IMR-90 (cell line): ENCODE data around the gene GPX4. TPM values are rescaled to one million over a fixed set of nuclear protein-coding genes. Genes with fewer than 3 reads are reported as not detected.

Source experiments
- ATAC-seq: fragments of 200-7000 bp; cut with Tn5 transposase; 2 replicates; pipeline ENCODE4 v1.9.1; 2020; ENCODE audit warnings: low read depth, mild to moderate bottlenecking, moderate library complexity
- BruUV-seq: library from RNA; stranded (reverse); fragments of 400-500 nt; replicated peaks from 2 replicates; lab custom pipeline; 2021; lab: Mats Ljungman, UMichigan
- CTCF ChIA-PET: fragments of 300-600 bp; formaldehyde crosslinking; extraction: SDS; loops from one replicate; lab custom pipeline; 2021; ENCODE audit warnings: antibody characterized with exemption; lab: Yijun Ruan, JAX
- POLR2A ChIA-PET: fragments of 300-600 bp; sonication (Branson Sonifier 250); formaldehyde crosslinking; loops from one replicate; lab custom pipeline; 2022; ENCODE audit warnings: antibody characterized with exemption; ENCODE audit not compliant: unreplicated experiment; lab: Charles Lee
- DNase-seq: peaks from one replicate; pipeline ENCODE4 v3.0.0; 2013
- H2AFZ ChIP-seq: replicated peaks from 2 replicates; pipeline ENCODE3; 2013; ENCODE audit warnings: low read length, mild to moderate bottlenecking; ENCODE audit not compliant: poor library complexity
- H2AK5ac ChIP-seq: 2 replicates; pipeline ENCODE4 v1.6.1; 2013; ENCODE audit warnings: low read depth, low read length, inconsistent platforms
- H2AK9ac ChIP-seq: replicated peaks from 2 replicates; pipeline ENCODE3; 2013; ENCODE audit warnings: mild to moderate bottlenecking, low read depth, low read length, moderate library complexity; ENCODE audit not compliant: poor library complexity
- H2BK120ac ChIP-seq: 2 replicates; pipeline ENCODE4 v1.6.1; 2013; ENCODE audit warnings: low read depth, low read length, inconsistent platforms
- H2BK15ac ChIP-seq: 3 replicates; pipeline ENCODE4 v1.6.1; 2013; ENCODE audit warnings: low read depth, low read length, inconsistent platforms
- H2BK20ac ChIP-seq: 2 replicates; pipeline ENCODE4 v1.6.1; 2013; ENCODE audit warnings: low read depth, mild to moderate bottlenecking, inconsistent platforms, low read length, moderate library complexity
- H2BK5ac ChIP-seq: 2 replicates; pipeline ENCODE4 v1.6.1; 2013; ENCODE audit warnings: mild to moderate bottlenecking, low read depth, low read length, inconsistent platforms; ENCODE audit not compliant: poor library complexity, severe bottlenecking
- H3K14ac ChIP-seq: replicated peaks from 2 replicates; pipeline ENCODE4 v1.6.1; 2013; ENCODE audit warnings: low read depth, low read length, inconsistent platforms
- H3K18ac ChIP-seq: 2 replicates; pipeline ENCODE4 v1.6.1; 2013; ENCODE audit warnings: low read depth, low read length, control low read depth
- H3K23ac ChIP-seq: 2 replicates; pipeline ENCODE4 v1.6.1; 2013; ENCODE audit warnings: low read depth, low read length, inconsistent platforms
- H3K27ac ChIP-seq: 2 replicates; pipeline ENCODE4 v1.5.1; 2013; ENCODE audit warnings: mild to moderate bottlenecking, control low read depth, low read length; ENCODE audit not compliant: insufficient read depth
- H3K27me3 ChIP-seq: 2 replicates; pipeline ENCODE4 v1.6.1; 2013; ENCODE audit warnings: low read length; ENCODE audit not compliant: control insufficient read depth, insufficient read depth
- H3K36me3 ChIP-seq: 2 replicates; pipeline ENCODE4 v1.6.1; 2013; ENCODE audit warnings: low read length, mixed read lengths; ENCODE audit not compliant: control insufficient read depth, insufficient read depth
- H3K4ac ChIP-seq: 2 replicates; pipeline ENCODE4 v1.6.1; 2013; ENCODE audit warnings: low read depth, low read length, inconsistent platforms
- H3K4me1 ChIP-seq: 2 replicates; pipeline ENCODE4 v1.6.1; 2013; ENCODE audit warnings: low read length, mixed read lengths; ENCODE audit not compliant: control insufficient read depth, insufficient read depth
- H3K4me2 ChIP-seq: 2 replicates; pipeline ENCODE4 v1.6.1; 2013; ENCODE audit warnings: low read depth, mild to moderate bottlenecking, control low read depth, low read length, moderate library complexity
- H3K4me3 ChIP-seq: 2 replicates; pipeline ENCODE4 v1.5.1; 2013; ENCODE audit warnings: low read depth, mild to moderate bottlenecking, control low read depth, low read length, moderate library complexity; ENCODE audit not compliant: insufficient read depth
- H3K56ac ChIP-seq: 2 replicates; pipeline ENCODE4 v1.6.1; 2013; ENCODE audit warnings: low read length, inconsistent platforms; ENCODE audit not compliant: insufficient read depth; ENCODE audit errors: extremely low read depth
- H3K79me1 ChIP-seq, 2 experiments: 2 replicates each; pipeline ENCODE4 v1.6.1; 2013; ENCODE audit warnings: low read length in 2 of 2, inconsistent platforms in 1 of 2, low read depth in 1 of 2
- H3K9ac ChIP-seq: 2 replicates; pipeline ENCODE4 v1.6.1; 2013; ENCODE audit warnings: low read depth, low read length, control low read depth
- H3K9me1 ChIP-seq: 2 replicates; pipeline ENCODE4 v1.6.1; 2013; ENCODE audit warnings: low read length, inconsistent platforms; ENCODE audit not compliant: insufficient read depth
- H3K9me3 ChIP-seq: 2 replicates; pipeline ENCODE4 v1.6.1; 2013; ENCODE audit warnings: low read length; ENCODE audit not compliant: control insufficient read depth, insufficient read depth
- H4K20me1 ChIP-seq: 2 replicates; pipeline ENCODE4 v1.6.1; 2013; ENCODE audit warnings: low read length, inconsistent platforms; ENCODE audit not compliant: insufficient read depth
- H4K5ac ChIP-seq: 2 replicates; pipeline ENCODE4 v1.6.1; 2013; ENCODE audit warnings: mild to moderate bottlenecking, low read depth, low read length, control low read depth
- H4K8ac ChIP-seq, 2 experiments: 2 replicates each; pipeline ENCODE4 v1.6.1; 2013; ENCODE audit warnings: low read depth in 2 of 2, low read length in 2 of 2, control low read depth in 1 of 2, inconsistent platforms in 1 of 2
- H4K91ac ChIP-seq: 2 replicates; pipeline ENCODE4 v1.6.1; 2013; ENCODE audit warnings: low read depth, low read length, inconsistent platforms; ENCODE audit not compliant: insufficient read depth
- BHLHE40 ChIP-seq: fragments of 150-350 bp; IDR thresholded peaks from 2 replicates; pipeline ENCODE4 v1.6.1; 2016; ENCODE audit warnings: mild to moderate bottlenecking, low read depth, low read length
- CEBPB ChIP-seq: IDR thresholded peaks from 2 replicates; pipeline ENCODE4 v1.6.1; 2012; ENCODE audit warnings: low read depth, low read length, improper control_type of control experiment
- CHD1 ChIP-seq: IDR thresholded peaks from 2 replicates; pipeline ENCODE4 v1.6.1; 2012; ENCODE audit warnings: low read depth, low read length, improper control_type of control experiment
- CTCF ChIP-seq: conservative IDR thresholded peaks from 2 replicates; pipeline ENCODE4 v1.5.1; 2012; ENCODE audit warnings: mild to moderate bottlenecking, low read depth, low read length, improper control_type of control experiment
- ELK1 ChIP-seq: fragments of 150-350 bp; IDR thresholded peaks from 2 replicates; pipeline ENCODE4 v1.6.1; 2016; ENCODE audit warnings: low read depth, mild to moderate bottlenecking, low read length, moderate library complexity, borderline replicate concordance
- FOS ChIP-seq: fragments of 150-350 bp; IDR thresholded peaks from 2 replicates; pipeline ENCODE4 v1.6.1; 2016; ENCODE audit warnings: low read depth, low read length
- MAFK ChIP-seq: IDR thresholded peaks from 2 replicates; pipeline ENCODE4 v1.6.1; 2012; ENCODE audit warnings: low read depth, low read length, improper control_type of control experiment
- MAZ ChIP-seq: IDR thresholded peaks from 2 replicates; pipeline ENCODE4 v1.6.1; 2012; ENCODE audit warnings: low read depth, mild to moderate bottlenecking, low read length, improper control_type of control experiment, moderate library complexity, borderline replicate concordance
- RAD21 ChIP-seq: IDR thresholded peaks from 2 replicates; pipeline ENCODE4 v1.6.1; 2012; ENCODE audit warnings: low read length, improper control_type of control experiment
- RCOR1 ChIP-seq: IDR thresholded peaks from 2 replicates; pipeline ENCODE4 v1.6.1; 2012; ENCODE audit warnings: mild to moderate bottlenecking, low read length, improper control_type of control experiment; ENCODE audit not compliant: insufficient replicate concordance
- RFX5 ChIP-seq: IDR thresholded peaks from 2 replicates; pipeline ENCODE4 v1.8.0; 2012; ENCODE audit warnings: low read depth, mild to moderate bottlenecking, low read length, moderate library complexity
- SMC3 ChIP-seq: fragments of 150-350 bp; IDR thresholded peaks from 2 replicates; pipeline ENCODE4 v1.6.1; 2016; ENCODE audit warnings: low read depth, mild to moderate bottlenecking, antibody characterized with exemption, low read length, moderate library complexity
- USF2 ChIP-seq: fragments of 150-350 bp; IDR thresholded peaks from 2 replicates; pipeline ENCODE4 v1.6.1; 2017; ENCODE audit warnings: mild to moderate bottlenecking, antibody characterized with exemption, low read length, low read depth
- WGBS, 2 experiments: methylation state at CpG; one replicate each; pipeline versions ENCODE4 v1.1.5 to v1.1.7; 2013; ENCODE audit warnings: missing lambda C conversion rate in 2 of 2; ENCODE audit not compliant: insufficient read length in 1 of 2; ENCODE audit errors: extremely low coverage in 2 of 2; 5-methylcytosine and 5-hydroxymethylcytosine counted together
- dilution Hi-C: fragments of 300-500 bp; cut with HindIII; formaldehyde crosslinking; loops from one replicate; pipeline ENCODE4 v1.14.3; 2018; ENCODE audit warnings: low sequenced_read_pairs; ENCODE audit not compliant: unreplicated experiment
- in situ Hi-C: fragments of 300-500 bp; cut with MboI; formaldehyde crosslinking; loops from 3 replicates; pipeline ENCODE4 v1.14.3; 2019; ENCODE audit warnings: low sequenced_read_pairs, inconsistent platforms, mixed read lengths
- intact Hi-C: fragments of 100-400 bp; cut with micrococcal nuclease; formaldehyde crosslinking; loops from 2 replicates; pipeline ENCODE4 v1.10.0; 2022
- polyA plus RNA-seq, 3 experiments: library from polyadenylated mRNA; depleted of rRNA; stranded (reverse); fragments of >200 nt; gene quantifications; 2 replicates each; pipeline ENCODE4 v1.2.3, GENCODE V29; 2012; ENCODE audit warnings: low replicate concordance in 1 of 3
- total RNA-seq: library from RNA; depleted of rRNA; stranded (reverse); fragments of >200 nt; gene quantifications from 2 replicates; pipeline ENCODE4 v1.2.3, GENCODE V29; 2012

GPX4 gene
- total and polyA plus RNA-seq, 2 of the 4 experiments (the other 2 are of a cell fraction): 357 to 1,083 TPM

GRCh38 chr19:1130771-1131717 lies 27.2 kb downstream of the GPX4 start:
- POLR2A ChIA-PET: no interaction called here
- Histone ChIP-seq H4K8ac (peak overlapping the region; percentile 59 to 76), H3K4me2 (peak overlapping the region; percentile 70), H2AFZ (peak overlapping the region; percentile 85), H2BK20ac (no peak overlapping the region; the same call in 1 of the 2 replicates), H3K23ac (peak overlapping the region; percentile 93), H3K9me3 (no peaks in the 10 kb centered on the region), H3K4ac (peak overlapping the region; percentile 93), H2AK5ac (peak overlapping the region; percentile 81), H4K91ac (peak overlapping the region; percentile 72), H2BK15ac (no peak overlapping the region), H3K36me3 (peaks cover 40% of the 10 kb centered on the region), H3K9ac (peak overlapping the region; percentile 74), H4K20me1 (peaks cover 40% of the 10 kb centered on the region), H3K4me1 (peaks cover 27% of the 10 kb centered on the region), H3K79me1 (peaks cover 24 to 81% of the 10 kb centered on the region in 2 experiments; a peak in 3 of 4 replicates), H3K14ac (peak overlapping the region; percentile 93), H2AK9ac (peak overlapping the region; percentile 99), H4K5ac (peak overlapping the region; percentile 27), H3K27ac (peak overlapping the region; percentile 95), H3K18ac (peak overlapping the region; percentile 6), H3K56ac (peak overlapping the region; percentile 70), H3K27me3 (no peaks in the 10 kb centered on the region), H3K9me1 (peaks cover 12% of the 10 kb centered on the region), H2BK5ac (peak overlapping the region; percentile 83), H3K4me3 (peak overlapping the region; percentile 61), H2BK120ac (peak overlapping the region; percentile 86)
- BruUV-seq: no TSS peak
- no peak for DNase-seq
- TF ChIP-seq MAZ (no peak), ELK1 (no peak), CTCF (no peak), CEBPB (no peak), USF2 (no peak), SMC3 (no peak), RCOR1 (no peak), BHLHE40 (no peak), FOS (no peak), CHD1 (no peak), RFX5 (no peak), RAD21 (no peak), MAFK (no peak)
- intact Hi-C loops: loop anchor here (5.0 kb wide), 1 partner anchor 41 kb away; the partner anchor contains the start of gene SBNO2
- CTCF ChIA-PET: interaction anchor here (0.5 to 2.0 kb wide), 3 partner anchors 18 to 63 kb away, joined by 3 to 10 read pairs (median 3); no protein-coding TSS in a partner anchor
- peak; percentile 25 for ATAC-seq
- dilution Hi-C loops: no loop called here
- in situ Hi-C loops: no loop called here
- WGBS, 2 experiments: 34% methylated on average over 5 of the region's 22 CpGs; no CpG with 5 or more reads in 1 of the 2 experiments
